Chondrocyte (in vitro differentiated cells): ENCODE measurements around the gene TTLL11. TPM values are rescaled to one million over a fixed set of nuclear protein-coding genes. Genes with fewer than 3 reads are reported as not detected.

Experiments used
- DNase-seq: peaks from one replicate; pipeline ENCODE4 v3.0.0; 2021; ENCODE audit warnings: mixed read lengths, low spot score
- H3K27ac Mint-ChIP-seq: one replicate; pipeline ENCODE4 v1.8.0; 2021; ENCODE audit warnings: mild to moderate bottlenecking, moderate library complexity, mixed read lengths; ENCODE audit not compliant: unreplicated experiment
- H3K27me3 Mint-ChIP-seq: 2 replicates; pipeline ENCODE4 v1.8.0; 2021; ENCODE audit warnings: low read depth, mixed read lengths
- H3K36me3 Mint-ChIP-seq: 2 replicates; pipeline ENCODE4 v1.8.0; 2021; ENCODE audit warnings: low read depth, mixed read lengths
- H3K4me1 Mint-ChIP-seq: 2 replicates; pipeline ENCODE4 v1.8.0; 2021; ENCODE audit warnings: low read depth, mild to moderate bottlenecking, mixed read lengths
- H3K4me3 Mint-ChIP-seq: one replicate; pipeline ENCODE4 v1.8.0; 2021; ENCODE audit warnings: mild to moderate bottlenecking, moderate library complexity, mixed read lengths; ENCODE audit not compliant: unreplicated experiment
- H3K9me3 Mint-ChIP-seq: 2 replicates; pipeline ENCODE4 v1.8.0; 2021; ENCODE audit warnings: low read depth, mixed read lengths
- CTCF ChIP-seq: fragments of 200-600 bp; sonication (generic); IDR thresholded peaks from 2 replicates; pipeline ENCODE4 v1.5.0; 2021; ENCODE audit warnings: antibody characterized with exemption, mild to moderate bottlenecking, moderate library complexity
- total RNA-seq: library from RNA; stranded (reverse); gene quantifications from 3 replicates; pipeline ENCODE4 v1.2.1, GENCODE V29; 2021

The TTLL11 gene
- total RNA-seq, 1 donor from 2014 or later: 9.1 TPM

DNA sequence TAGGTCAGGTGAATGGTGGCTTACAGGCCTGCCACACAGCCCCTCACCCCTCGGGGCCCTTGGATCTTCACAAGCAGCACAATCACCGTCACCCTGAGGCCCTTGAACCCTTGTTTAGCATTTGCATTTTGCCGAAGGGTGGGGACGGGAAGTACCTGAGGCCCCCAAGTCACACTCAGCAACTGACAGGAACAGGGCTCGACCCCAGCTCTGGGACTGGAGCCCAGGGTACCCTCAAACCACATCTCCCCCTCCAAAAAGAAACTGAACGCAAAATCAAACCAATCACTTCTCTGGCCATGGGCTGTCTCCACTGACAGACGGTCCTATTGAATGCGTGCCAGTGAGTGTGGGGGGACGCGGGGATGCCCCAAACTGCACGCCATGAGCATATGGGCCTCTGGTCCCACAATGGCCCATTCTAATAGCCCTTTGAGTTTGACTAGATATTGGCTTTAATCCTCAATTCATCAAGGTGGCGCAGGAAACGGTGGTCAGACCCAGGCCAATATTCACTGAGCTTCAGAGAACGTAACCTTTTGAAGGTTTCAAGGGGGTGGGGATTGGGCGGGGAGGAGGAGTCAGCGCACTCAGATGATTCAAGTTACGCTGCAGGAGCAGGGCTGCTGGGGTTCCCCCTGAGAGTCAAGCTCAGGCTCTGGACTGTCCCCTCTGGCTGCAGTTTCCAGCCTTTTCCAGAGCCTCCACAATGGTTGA, 265.7 kb downstream of the TTLL11 start:
- Mint-ChIP-seq H3K4me1 (peaks cover 6% of the 10 kb centered on the region), H3K27me3 (no peaks in the 10 kb centered on the region), H3K9me3 (no peaks in the 10 kb centered on the region), H3K4me3 (no peak overlapping the region), H3K36me3 (no peaks in the 10 kb centered on the region), H3K27ac (no peak overlapping the region)
- no peak for DNase-seq
- TF ChIP-seq CTCF: no peak

DNA sequence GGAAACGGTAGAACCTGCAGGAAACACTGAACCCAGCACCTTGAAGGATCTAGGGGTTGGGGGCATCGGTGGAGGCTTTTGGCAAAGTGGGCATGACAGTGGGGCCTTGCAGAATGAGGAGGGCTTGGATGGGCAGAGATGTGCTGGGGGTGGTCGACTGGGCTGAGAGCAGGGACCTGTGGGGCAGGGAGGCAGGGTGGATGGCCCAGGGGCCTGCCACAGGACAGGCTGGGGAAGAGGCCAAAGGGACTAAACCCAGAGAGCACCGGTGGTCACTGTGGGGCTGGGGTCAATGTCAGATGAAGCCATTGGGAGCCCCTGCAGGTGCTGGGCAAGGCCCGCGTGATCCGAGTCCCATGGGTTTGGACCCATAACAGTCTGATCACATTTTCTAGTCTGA, 266.4 kb downstream of the TTLL11 start:
- no peak for DNase-seq
- Mint-ChIP-seq H3K27me3 (no peaks in the 10 kb centered on the region), H3K4me1 (peaks cover 6% of the 10 kb centered on the region), H3K9me3 (no peaks in the 10 kb centered on the region), H3K27ac (no peak overlapping the region), H3K4me3 (no peak overlapping the region), H3K36me3 (no peaks in the 10 kb centered on the region)
- TF ChIP-seq CTCF: no peak

- TF ChIP-seq CTCF: no peak
Observed at GRCh38 chr9:121825031-121825691, 267.9 kb downstream of the TTLL11 start.

DNA sequence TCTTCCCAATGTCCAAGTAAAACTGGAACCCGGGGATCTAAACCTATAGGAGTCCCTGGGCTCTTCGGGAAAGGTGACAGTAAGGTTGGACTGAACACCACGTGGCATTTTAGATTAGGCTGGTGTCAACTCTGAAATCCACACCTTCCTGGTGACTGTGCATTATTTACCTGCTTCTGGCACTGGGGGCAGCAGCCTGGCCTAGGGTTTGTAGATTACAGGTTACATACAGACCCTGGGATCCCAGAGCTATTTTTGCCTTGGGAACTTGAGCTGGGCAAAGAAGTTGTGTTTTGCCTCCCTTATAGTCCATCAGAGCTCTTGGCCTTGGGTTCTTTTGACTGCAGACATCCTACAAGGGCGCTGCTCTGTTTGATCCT, 268.5 kb downstream of the TTLL11 start:
- TF ChIP-seq CTCF: no peak
- no peak for DNase-seq
- H3K27ac Mint-ChIP-seq: no peak overlapping the region
- H3K4me3 Mint-ChIP-seq: no peak overlapping the region
- no peaks in the 10 kb centered on the region for H3K27me3 Mint-ChIP-seq
- H3K9me3 Mint-ChIP-seq: no peaks in the 10 kb centered on the region
- peaks cover 2% of the 10 kb centered on the region for H3K36me3 Mint-ChIP-seq
- peaks cover 4% of the 10 kb centered on the region for H3K4me1 Mint-ChIP-seq

More at GRCh38 chr9:121825031-121825691, 267.9 kb downstream of the TTLL11 start:
- no peaks in the 10 kb centered on the region for H3K9me3 Mint-ChIP-seq
- DNase-seq: no peak
- H3K27ac Mint-ChIP-seq: no peak overlapping the region
- H3K4me3 Mint-ChIP-seq: no peak overlapping the region
- no peaks in the 10 kb centered on the region for H3K27me3 Mint-ChIP-seq
- H3K4me1 Mint-ChIP-seq: peaks cover 6% of the 10 kb centered on the region
- peaks cover 2% of the 10 kb centered on the region for H3K36me3 Mint-ChIP-seq

DNA sequence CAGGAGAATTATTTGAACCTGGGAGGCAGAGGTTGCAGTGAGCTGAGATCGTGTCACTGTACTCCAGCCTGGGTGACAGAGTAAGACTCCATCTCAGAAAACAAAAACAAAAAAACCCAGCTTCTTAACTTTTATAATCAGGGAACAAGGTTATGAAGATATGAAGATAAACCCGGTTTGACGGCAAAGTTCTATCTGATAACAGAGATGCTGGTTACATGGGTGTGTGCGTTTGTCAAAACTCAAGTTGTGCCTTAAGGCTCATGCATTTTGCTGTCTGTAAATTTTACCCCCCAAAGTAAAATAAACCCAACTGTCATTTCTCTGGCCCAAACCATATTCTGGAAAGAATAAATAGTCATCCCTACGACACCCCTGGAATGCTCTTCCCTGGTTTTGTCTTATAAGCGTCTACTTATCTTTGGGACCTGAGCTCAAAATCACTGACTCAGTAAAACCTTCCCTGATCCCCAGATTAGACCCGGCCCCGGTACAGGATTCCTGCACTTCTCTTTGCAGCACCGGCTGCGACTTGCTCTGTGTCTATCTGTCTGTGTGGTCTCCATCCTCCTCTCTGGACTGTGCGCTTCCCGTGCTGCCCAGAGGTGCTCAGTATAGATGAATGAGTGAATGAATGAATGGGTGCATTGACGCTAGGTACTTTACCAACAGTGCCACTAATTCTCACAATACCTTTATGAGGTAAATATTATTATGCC, 269.5 kb downstream of the TTLL11 start:
- Mint-ChIP-seq H3K27ac (no peak overlapping the region), H3K4me1 (no peaks in the 10 kb centered on the region), H3K4me3 (no peak overlapping the region), H3K36me3 (peaks cover 2% of the 10 kb centered on the region), H3K27me3 (no peaks in the 10 kb centered on the region), H3K9me3 (no peaks in the 10 kb centered on the region)
- no peak for TF ChIP-seq CTCF
- DNase-seq: no peak
